ENCODE results near the gene RHOD. TPM values are rescaled to one million over a fixed set of nuclear protein-coding genes. Genes with fewer than 3 reads are reported as not detected.
A peak's percentile ranks its signal among the peaks of the same experiment; 100 is the strongest.

The RHOD gene
- total and polyA plus RNA-seq, 9 of the 15 experiments (the other 6 are each of a cell fraction or from before 2014, with no cell fraction given): not detected

DNA sequence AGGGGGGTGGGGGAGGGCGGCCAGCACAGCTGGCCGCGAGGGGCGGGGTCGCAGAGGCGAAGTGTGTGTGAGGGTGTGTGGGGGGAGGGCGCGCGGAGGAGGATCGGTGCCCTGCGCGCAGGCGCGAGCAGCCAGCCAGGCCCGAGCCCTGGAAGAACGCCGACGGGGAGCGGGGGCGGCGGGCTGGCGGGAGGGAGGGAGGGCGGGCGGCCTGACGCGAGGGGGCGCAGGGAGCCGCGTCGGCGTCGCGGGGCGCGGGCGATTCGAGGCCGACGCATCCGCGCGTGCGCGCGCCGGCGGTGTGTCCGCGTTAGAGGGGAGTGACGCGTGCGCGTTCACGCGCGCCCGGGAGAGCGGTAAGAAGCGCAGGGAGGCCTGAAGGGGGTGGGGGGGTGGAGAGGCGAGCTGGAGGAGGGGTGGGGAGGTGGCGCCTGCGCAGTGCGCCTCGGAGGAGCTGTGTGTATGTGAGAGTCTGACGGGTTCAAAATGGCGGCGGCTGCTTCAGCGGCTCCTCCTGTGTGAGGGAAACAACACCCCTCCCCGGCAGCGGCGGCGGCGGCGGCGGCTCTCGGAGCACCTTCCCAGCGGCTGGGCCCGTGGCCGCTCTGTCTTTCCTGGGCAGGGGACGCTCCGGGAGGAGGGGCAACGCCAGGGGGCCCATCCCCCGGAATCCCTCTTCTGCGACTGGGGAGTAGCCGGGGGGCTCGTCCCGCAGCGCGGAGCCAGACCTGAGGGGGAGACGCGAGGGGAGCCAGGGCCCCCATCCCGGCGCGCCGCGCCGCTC lies 62.3 kb downstream of the RHOD start, which contains the start of gene KDM2A (continued):
- TF ChIP-seq, protein P1, sequence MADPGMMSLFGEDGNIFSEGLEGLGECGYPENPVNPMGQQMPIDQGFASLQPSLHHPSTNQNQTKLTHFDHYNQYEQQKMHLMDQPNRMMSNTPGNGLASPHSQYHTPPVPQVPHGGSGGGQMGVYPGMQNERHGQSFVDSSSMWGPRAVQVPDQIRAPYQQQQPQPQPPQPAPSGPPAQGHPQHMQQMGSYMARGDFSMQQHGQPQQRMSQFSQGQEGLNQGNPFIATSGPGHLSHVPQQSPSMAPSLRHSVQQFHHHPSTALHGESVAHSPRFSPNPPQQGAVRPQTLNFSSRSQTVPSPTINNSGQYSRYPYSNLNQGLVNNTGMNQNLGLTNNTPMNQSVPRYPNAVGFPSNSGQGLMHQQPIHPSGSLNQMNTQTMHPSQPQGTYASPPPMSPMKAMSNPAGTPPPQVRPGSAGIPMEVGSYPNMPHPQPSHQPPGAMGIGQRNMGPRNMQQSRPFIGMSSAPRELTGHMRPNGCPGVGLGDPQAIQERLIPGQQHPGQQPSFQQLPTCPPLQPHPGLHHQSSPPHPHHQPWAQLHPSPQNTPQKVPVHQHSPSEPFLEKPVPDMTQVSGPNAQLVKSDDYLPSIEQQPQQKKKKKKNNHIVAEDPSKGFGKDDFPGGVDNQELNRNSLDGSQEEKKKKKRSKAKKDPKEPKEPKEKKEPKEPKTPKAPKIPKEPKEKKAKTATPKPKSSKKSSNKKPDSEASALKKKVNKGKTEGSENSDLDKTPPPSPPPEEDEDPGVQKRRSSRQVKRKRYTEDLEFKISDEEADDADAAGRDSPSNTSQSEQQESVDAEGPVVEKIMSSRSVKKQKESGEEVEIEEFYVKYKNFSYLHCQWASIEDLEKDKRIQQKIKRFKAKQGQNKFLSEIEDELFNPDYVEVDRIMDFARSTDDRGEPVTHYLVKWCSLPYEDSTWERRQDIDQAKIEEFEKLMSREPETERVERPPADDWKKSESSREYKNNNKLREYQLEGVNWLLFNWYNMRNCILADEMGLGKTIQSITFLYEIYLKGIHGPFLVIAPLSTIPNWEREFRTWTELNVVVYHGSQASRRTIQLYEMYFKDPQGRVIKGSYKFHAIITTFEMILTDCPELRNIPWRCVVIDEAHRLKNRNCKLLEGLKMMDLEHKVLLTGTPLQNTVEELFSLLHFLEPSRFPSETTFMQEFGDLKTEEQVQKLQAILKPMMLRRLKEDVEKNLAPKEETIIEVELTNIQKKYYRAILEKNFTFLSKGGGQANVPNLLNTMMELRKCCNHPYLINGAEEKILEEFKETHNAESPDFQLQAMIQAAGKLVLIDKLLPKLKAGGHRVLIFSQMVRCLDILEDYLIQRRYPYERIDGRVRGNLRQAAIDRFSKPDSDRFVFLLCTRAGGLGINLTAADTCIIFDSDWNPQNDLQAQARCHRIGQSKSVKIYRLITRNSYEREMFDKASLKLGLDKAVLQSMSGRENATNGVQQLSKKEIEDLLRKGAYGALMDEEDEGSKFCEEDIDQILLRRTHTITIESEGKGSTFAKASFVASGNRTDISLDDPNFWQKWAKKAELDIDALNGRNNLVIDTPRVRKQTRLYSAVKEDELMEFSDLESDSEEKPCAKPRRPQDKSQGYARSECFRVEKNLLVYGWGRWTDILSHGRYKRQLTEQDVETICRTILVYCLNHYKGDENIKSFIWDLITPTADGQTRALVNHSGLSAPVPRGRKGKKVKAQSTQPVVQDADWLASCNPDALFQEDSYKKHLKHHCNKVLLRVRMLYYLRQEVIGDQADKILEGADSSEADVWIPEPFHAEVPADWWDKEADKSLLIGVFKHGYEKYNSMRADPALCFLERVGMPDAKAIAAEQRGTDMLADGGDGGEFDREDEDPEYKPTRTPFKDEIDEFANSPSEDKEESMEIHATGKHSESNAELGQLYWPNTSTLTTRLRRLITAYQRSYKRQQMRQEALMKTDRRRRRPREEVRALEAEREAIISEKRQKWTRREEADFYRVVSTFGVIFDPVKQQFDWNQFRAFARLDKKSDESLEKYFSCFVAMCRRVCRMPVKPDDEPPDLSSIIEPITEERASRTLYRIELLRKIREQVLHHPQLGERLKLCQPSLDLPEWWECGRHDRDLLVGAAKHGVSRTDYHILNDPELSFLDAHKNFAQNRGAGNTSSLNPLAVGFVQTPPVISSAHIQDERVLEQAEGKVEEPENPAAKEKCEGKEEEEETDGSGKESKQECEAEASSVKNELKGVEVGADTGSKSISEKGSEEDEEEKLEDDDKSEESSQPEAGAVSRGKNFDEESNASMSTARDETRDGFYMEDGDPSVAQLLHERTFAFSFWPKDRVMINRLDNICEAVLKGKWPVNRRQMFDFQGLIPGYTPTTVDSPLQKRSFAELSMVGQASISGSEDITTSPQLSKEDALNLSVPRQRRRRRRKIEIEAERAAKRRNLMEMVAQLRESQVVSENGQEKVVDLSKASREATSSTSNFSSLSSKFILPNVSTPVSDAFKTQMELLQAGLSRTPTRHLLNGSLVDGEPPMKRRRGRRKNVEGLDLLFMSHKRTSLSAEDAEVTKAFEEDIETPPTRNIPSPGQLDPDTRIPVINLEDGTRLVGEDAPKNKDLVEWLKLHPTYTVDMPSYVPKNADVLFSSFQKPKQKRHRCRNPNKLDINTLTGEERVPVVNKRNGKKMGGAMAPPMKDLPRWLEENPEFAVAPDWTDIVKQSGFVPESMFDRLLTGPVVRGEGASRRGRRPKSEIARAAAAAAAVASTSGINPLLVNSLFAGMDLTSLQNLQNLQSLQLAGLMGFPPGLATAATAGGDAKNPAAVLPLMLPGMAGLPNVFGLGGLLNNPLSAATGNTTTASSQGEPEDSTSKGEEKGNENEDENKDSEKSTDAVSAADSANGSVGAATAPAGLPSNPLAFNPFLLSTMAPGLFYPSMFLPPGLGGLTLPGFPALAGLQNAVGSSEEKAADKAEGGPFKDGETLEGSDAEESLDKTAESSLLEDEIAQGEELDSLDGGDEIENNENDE (IDR thresholded peaks at IDR 0.05; ENCODE audit: low read depth, low read length): no peak
- TF ChIP-seq CHD2 (IDR thresholded peaks at IDR 0.05; ENCODE audit: low read depth, low read length): no peak
- TF ChIP-seq KHSRP (IDR thresholded peaks at IDR 0.05): no peak
- no peak for TF ChIP-seq ZNF583 (CRISPR knock-in tag; IDR thresholded peaks at IDR 0.05)
- no peak for TF ChIP-seq RBM25 (IDR thresholded peaks at IDR 0.05; ENCODE audit: low read depth, low read length, severe bottlenecking)
- no peak for TF ChIP-seq POLR2AphosphoS2 (IDR thresholded peaks at IDR 0.05; ENCODE audit: low read length)
- peak; percentile 49 for TF ChIP-seq POLR2B (IDR thresholded peaks at IDR 0.05; ENCODE audit: low read depth, partially characterized antibody)
- no peak for TF ChIP-seq ZNF780A (CRISPR knock-in tag; IDR thresholded peaks at IDR 0.05)
- peak; percentile 76 for TF ChIP-seq EGR1 (conservative IDR thresholded peaks at IDR 0.05)
- TF ChIP-seq, protein P2, sequence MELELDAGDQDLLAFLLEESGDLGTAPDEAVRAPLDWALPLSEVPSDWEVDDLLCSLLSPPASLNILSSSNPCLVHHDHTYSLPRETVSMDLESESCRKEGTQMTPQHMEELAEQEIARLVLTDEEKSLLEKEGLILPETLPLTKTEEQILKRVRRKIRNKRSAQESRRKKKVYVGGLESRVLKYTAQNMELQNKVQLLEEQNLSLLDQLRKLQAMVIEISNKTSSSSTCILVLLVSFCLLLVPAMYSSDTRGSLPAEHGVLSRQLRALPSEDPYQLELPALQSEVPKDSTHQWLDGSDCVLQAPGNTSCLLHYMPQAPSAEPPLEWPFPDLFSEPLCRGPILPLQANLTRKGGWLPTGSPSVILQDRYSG (tag; conservative IDR thresholded peaks at IDR 0.05; ENCODE audit: low read depth): no peak
- TF ChIP-seq, protein P3, sequence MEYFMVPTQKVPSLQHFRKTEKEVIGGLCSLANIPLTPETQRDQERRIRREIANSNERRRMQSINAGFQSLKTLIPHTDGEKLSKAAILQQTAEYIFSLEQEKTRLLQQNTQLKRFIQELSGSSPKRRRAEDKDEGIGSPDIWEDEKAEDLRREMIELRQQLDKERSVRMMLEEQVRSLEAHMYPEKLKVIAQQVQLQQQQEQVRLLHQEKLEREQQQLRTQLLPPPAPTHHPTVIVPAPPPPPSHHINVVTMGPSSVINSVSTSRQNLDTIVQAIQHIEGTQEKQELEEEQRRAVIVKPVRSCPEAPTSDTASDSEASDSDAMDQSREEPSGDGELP (CRISPR knock-in tag; IDR thresholded peaks at IDR 0.05; ENCODE audit: borderline replicate concordance): peak; percentile 59; the same call in 1 of the 2 replicates
- TF ChIP-seq, protein P4, sequence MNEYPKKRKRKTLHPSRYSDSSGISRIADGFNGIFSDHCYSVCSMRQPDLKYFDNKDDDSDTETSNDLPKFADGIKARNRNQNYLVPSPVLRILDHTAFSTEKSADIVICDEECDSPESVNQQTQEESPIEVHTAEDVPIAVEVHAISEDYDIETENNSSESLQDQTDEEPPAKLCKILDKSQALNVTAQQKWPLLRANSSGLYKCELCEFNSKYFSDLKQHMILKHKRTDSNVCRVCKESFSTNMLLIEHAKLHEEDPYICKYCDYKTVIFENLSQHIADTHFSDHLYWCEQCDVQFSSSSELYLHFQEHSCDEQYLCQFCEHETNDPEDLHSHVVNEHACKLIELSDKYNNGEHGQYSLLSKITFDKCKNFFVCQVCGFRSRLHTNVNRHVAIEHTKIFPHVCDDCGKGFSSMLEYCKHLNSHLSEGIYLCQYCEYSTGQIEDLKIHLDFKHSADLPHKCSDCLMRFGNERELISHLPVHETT (CRISPR knock-in tag; conservative IDR thresholded peaks at IDR 0.05 in 1 of 2, IDR thresholded peaks at IDR 0.05 in 1 of 2): peak in 1 of 2 experiments; percentile 75; a peak in 1 of 4 replicates
- no peak for TF ChIP-seq SMARCA4 (IDR thresholded peaks at IDR 0.05)

Data from K562 (cell line).